NB4 (cell line): Measurements from ENCODE around the gene WFDC8.

Experiments
- CTCF ChIP-seq: IDR thresholded peaks from one replicate; pipeline ENCODE4 v1.5.1; 2012; ENCODE audit warnings: low read depth, low read length
- POLR2A ChIP-seq: IDR thresholded peaks from 2 replicates; pipeline ENCODE4 v1.6.1; 2011; ENCODE audit warnings: mild to moderate bottlenecking; ENCODE audit not compliant: insufficient read length; ENCODE audit errors: extremely low read depth

GRCh38 chr20:45576995-45577394 is 2.1 kb downstream of the WFDC8 start:
- TF ChIP-seq POLR2A, result no peak
- no peak for TF ChIP-seq CTCF
